T-cell (primary cell): ENCODE measurements around the gene COG6. TPM values are rescaled to one million over a fixed set of nuclear protein-coding genes. Genes with fewer than 3 reads are reported as not detected.

Source experiments
- ATAC-seq, 4 experiments: fragments of 200-7000 bp in 3 of 4; fragments of 150-1000 bp in 1 of 4; cut with Tn5 transposase; replicated peaks in 1 of 4; 1 replicate in 3 of 4; 2 replicates in 1 of 4; pipeline ENCODE4 v1.10.0; 2021; ENCODE audit warnings: moderate library complexity in 3 of 4, mild to moderate bottlenecking in 2 of 4, moderate number of reproducible peaks in 1 of 4
- CTCF ChIA-PET, 2 donors: fragments of 300-600 bp; sonication (Branson Sonifier 250); formaldehyde crosslinking; loops; one replicate each; lab custom pipeline; 2022; ENCODE audit warnings: antibody characterized with exemption in 2 of 2; lab: Charles Lee
- POLR2A ChIA-PET, 2 donors: fragments of 300-600 bp; sonication (Branson Sonifier 250); formaldehyde crosslinking; loops; one replicate each; lab custom pipeline; 2022; ENCODE audit warnings: antibody characterized with exemption in 2 of 2; lab: Charles Lee
- DNase-seq, 35 experiments: peaks; one replicate each; pipeline versions ENCODE4 v3.0.0 to v3.0.0-alpha.2; 2013 to 2023
- H3K27ac ChIP-seq: one replicate; pipeline ENCODE4 v1.5.1; 2013; ENCODE audit warnings: low read length
- H3K27me3 ChIP-seq, 2 experiments: replicated peaks in 1 of 2; 1 replicate in 1 of 2; 2 replicates in 1 of 2; pipeline versions ENCODE4 v1.6.1 to v1.7.0; 2013; ENCODE audit warnings: low read length in 1 of 2, mixed read lengths in 1 of 2; ENCODE audit not compliant: control insufficient read depth in 2 of 2, insufficient read depth in 2 of 2; ENCODE audit errors: extremely low read depth in 1 of 2
- H3K36me3 ChIP-seq, 2 donors: 1 replicate in 1 of 2; 2 replicates in 1 of 2; pipeline versions ENCODE4 v1.6.1 to v1.7.0; 2013; ENCODE audit warnings: low read length in 1 of 2; ENCODE audit not compliant: control insufficient read depth in 2 of 2, insufficient read depth in 1 of 2; ENCODE audit errors: extremely low read depth in 1 of 2
- H3K4me1 ChIP-seq, 2 experiments: 1 replicate in 1 of 2; 2 replicates in 1 of 2; pipeline versions ENCODE4 v1.6.1 to v1.7.0; 2013; ENCODE audit warnings: low read length in 2 of 2, mixed read lengths in 1 of 2; ENCODE audit not compliant: insufficient read depth in 2 of 2, control insufficient read depth in 1 of 2; ENCODE audit errors: extremely low read depth in 1 of 2
- H3K4me3 ChIP-seq, 2 donors: 1 replicate in 1 of 2; 2 replicates in 1 of 2; pipeline versions ENCODE4 v1.5.1 to v1.7.0; 2013; ENCODE audit warnings: mild to moderate bottlenecking in 2 of 2, low read length in 1 of 2, moderate library complexity in 1 of 2; ENCODE audit not compliant: control insufficient read depth in 1 of 2; ENCODE audit errors: extremely low read depth in 1 of 2
- H3K9me3 ChIP-seq: 2 replicates; pipeline ENCODE4 v1.7.0; 2013
- H3K27ac Mint-ChIP-seq, 2 donors: one replicate each; pipeline ENCODE4 v1.8.0; 2020 to 2021; ENCODE audit warnings: mild to moderate bottlenecking in 2 of 2, mixed read lengths in 2 of 2
- H3K27me3 Mint-ChIP-seq, 2 donors: one replicate each; pipeline ENCODE4 v1.8.0; 2021 to 2022; ENCODE audit warnings: mixed read lengths in 2 of 2
- H3K36me3 Mint-ChIP-seq: one replicate; pipeline ENCODE4 v1.8.0; 2021; ENCODE audit warnings: mixed read lengths
- H3K4me1 Mint-ChIP-seq, 3 donors: one replicate each; pipeline ENCODE4 v1.8.0; 2020 to 2022; ENCODE audit warnings: mixed read lengths in 3 of 3, mild to moderate bottlenecking in 1 of 3
- H3K4me3 Mint-ChIP-seq, 3 donors: one replicate each; pipeline ENCODE4 v1.8.0; 2020 to 2022; ENCODE audit warnings: mild to moderate bottlenecking in 3 of 3, mixed read lengths in 3 of 3, moderate library complexity in 3 of 3
- H3K9me3 Mint-ChIP-seq, 3 donors: one replicate each; pipeline ENCODE4 v1.8.0; 2020 to 2022; ENCODE audit warnings: mixed read lengths in 3 of 3
- WGBS: methylation state at CpG from one replicate; pipeline ENCODE4 v1.1.5; 2013; ENCODE audit warnings: missing lambda C conversion rate; ENCODE audit not compliant: insufficient coverage; 5-methylcytosine and 5-hydroxymethylcytosine counted together
- total RNA-seq, 35 experiments: library from RNA in 6 of 35; stranded (reverse) in 6 of 35; fragments of 120-200 nt in 1 of 35; gene quantifications; one replicate each; pipeline versions ENCODE4 v1.2.1 to v1.2.4 and lab custom pipeline; 2013 to 2026

The COG6 gene
- total RNA-seq, 5 donors from 2014 or later (not counting 1 experiment from before 2014, with no cell fraction given), result 28.4 to 31.7 (median 30.7) TPM

DNA sequence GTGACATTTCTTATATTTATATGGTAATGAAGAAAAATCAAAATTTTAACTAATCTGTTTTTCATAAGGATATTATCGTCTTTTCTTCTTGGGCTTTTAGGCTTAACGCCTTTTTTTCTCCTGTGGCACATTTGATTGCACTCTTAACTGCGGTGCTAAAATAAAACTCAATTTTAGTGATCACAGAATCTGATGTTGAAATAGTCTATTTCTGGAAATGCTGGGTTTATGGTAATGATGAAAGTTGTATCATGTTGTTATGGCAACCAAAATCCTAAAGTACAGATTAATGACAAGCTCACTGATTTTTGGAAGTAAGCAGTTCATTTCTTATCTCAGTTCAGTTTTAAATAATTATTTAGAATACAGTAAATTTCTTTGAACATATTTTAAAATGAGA is 85.3 kb downstream of the COG6 start:
- peaks cover 2 to 13% (median 6%) of the 10 kb centered on the region in 3 donors for H3K9me3 Mint-ChIP-seq
- ChIA-PET POLR2A (no interaction called here), CTCF (interaction anchor here in 1 of 2 donors (0.6 kb wide), 1 partner anchor 824 kb away, joined by 3 read pairs; no protein-coding TSS in a partner anchor)
- H3K27me3 ChIP-seq, result no peaks in the 10 kb centered on the region
- no peak for ATAC-seq
- WGBS, result no CpG with 5 or more reads among the region's 3 CpGs
- peaks cover 42% of the 10 kb centered on the region for H3K36me3 Mint-ChIP-seq
- no peaks in the 10 kb centered on the region for H3K4me1 Mint-ChIP-seq
- no peaks in the 10 kb centered on the region for H3K4me1 ChIP-seq
- H3K27ac ChIP-seq, result no peak overlapping the region
- H3K27ac Mint-ChIP-seq, result no peak overlapping the region
- no peak overlapping the region for H3K4me3 ChIP-seq
- no peaks in the 10 kb centered on the region for H3K9me3 ChIP-seq
- no peak for DNase-seq
- H3K4me3 Mint-ChIP-seq, result no peak overlapping the region
- peaks cover 0 to 13% of the 10 kb centered on the region in 2 donors for H3K36me3 ChIP-seq
- H3K27me3 Mint-ChIP-seq, result no peaks in the 10 kb centered on the region

DNA sequence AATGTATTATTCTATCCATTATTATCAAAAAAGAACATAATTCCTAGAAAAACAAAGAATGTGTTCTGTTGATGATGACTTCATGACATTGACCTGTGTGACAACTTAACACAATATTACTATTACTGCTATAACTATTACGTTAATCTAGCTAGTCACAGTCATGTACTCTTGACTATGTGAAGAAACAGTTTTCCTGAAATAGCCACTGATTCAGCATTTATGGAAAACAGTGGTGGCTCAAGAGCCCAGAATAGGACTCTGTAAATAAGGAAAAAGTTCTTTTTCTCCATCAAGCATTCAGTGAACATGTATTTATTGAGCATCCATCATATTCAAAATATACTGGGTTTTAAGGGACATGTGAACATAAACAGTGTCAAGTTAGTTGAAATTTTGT is 93.5 kb downstream of the COG6 start:
- CTCF ChIA-PET, result no interaction called here
- H3K4me1 ChIP-seq, result no peaks in the 10 kb centered on the region
- H3K27ac ChIP-seq, result no peak overlapping the region
- no peaks in the 10 kb centered on the region for H3K27me3 ChIP-seq
- no peak overlapping the region for H3K27ac Mint-ChIP-seq
- POLR2A ChIA-PET, result no interaction called here
- WGBS, result no CpG with 5 or more reads among the region's 1 CpG
- H3K36me3 ChIP-seq, result peaks cover 0 to 12% of the 10 kb centered on the region in 2 donors
- DNase-seq, result no peak
- H3K9me3 ChIP-seq, result no peaks in the 10 kb centered on the region
- H3K4me3 ChIP-seq, result no peak overlapping the region
- ATAC-seq, result no peak
- peaks cover 0 to 6% (median 0%) of the 10 kb centered on the region in 3 donors for H3K9me3 Mint-ChIP-seq
- no peaks in the 10 kb centered on the region for H3K4me1 Mint-ChIP-seq
- peaks cover 36% of the 10 kb centered on the region for H3K36me3 Mint-ChIP-seq
- no peaks in the 10 kb centered on the region for H3K27me3 Mint-ChIP-seq
- no peak overlapping the region for H3K4me3 Mint-ChIP-seq

- CTCF ChIA-PET, result no interaction called here
Observed at GRCh38 chr13:39749528-39749927, 94.1 kb downstream of the COG6 start.

GRCh38 chr13:39751805-39752204 is 96.3 kb downstream of the COG6 start:
- H3K27ac Mint-ChIP-seq, result no peak overlapping the region
- POLR2A ChIA-PET, result no interaction called here
- no peak for ATAC-seq

More at GRCh38 chr13:39749528-39749927, 94.1 kb downstream of the COG6 start:
- Mint-ChIP-seq H3K27ac (no peak overlapping the region), H3K4me1 (no peaks in the 10 kb centered on the region), H3K9me3 (peaks cover 0 to under 1% (median 0%) of the 10 kb centered on the region in 3 donors), H3K36me3 (peaks cover 38% of the 10 kb centered on the region), H3K4me3 (no peak overlapping the region), H3K27me3 (no peaks in the 10 kb centered on the region)
- Histone ChIP-seq H3K4me1 (no peaks in the 10 kb centered on the region), H3K27ac (no peak overlapping the region), H3K4me3 (no peak overlapping the region), H3K36me3 (peaks cover 0 to 12% of the 10 kb centered on the region in 2 donors), H3K27me3 (no peaks in the 10 kb centered on the region), H3K9me3 (no peaks in the 10 kb centered on the region)
- no peak for DNase-seq
- POLR2A ChIA-PET, result interaction anchor here in 1 of 2 donors (0.6 kb wide), 1 partner anchor 10 kb away, joined by 3 read pairs; no protein-coding TSS in a partner anchor
- ATAC-seq, result no peak

DNA sequence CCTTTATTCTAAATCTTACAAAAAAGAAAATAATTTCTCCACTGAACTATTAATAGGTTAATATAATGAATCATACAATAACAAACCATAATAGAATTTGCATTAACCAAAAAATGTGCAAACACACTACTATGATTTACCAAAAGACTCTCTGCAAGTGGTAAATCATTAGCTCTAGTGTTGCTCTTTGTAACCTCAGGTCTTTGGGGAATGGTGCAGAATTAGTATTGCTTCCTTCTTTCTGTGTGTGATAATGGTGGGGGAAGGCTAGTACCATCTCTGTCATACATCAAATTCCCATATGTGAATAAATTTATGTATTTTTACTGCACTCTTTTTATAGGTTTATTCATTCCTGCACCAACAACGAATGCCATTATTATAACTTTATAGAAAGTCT is 105.1 kb downstream of the COG6 start:
- WGBS, result no CpG with 5 or more reads among the region's 1 CpG
- peaks cover 10% of the 10 kb centered on the region for H3K36me3 Mint-ChIP-seq
- Histone ChIP-seq H3K27me3 (no peaks in the 10 kb centered on the region), H3K4me1 (no peaks in the 10 kb centered on the region), H3K9me3 (no peaks in the 10 kb centered on the region), H3K27ac (no peak overlapping the region), H3K4me3 (no peak overlapping the region), H3K36me3 (no peaks in the 10 kb centered on the region)
- no peak overlapping the region for H3K4me3 Mint-ChIP-seq
- no peak overlapping the region for H3K27ac Mint-ChIP-seq
- no peak for DNase-seq
- POLR2A ChIA-PET, result no interaction called here
- CTCF ChIA-PET, result no interaction called here
- no peak for ATAC-seq
- H3K4me1 Mint-ChIP-seq, result no peaks in the 10 kb centered on the region
- peaks cover 0 to 13% (median 10%) of the 10 kb centered on the region in 3 donors for H3K9me3 Mint-ChIP-seq
- no peaks in the 10 kb centered on the region for H3K27me3 Mint-ChIP-seq

More at GRCh38 chr13:39751805-39752204, 96.3 kb downstream of the COG6 start:
- H3K4me3 Mint-ChIP-seq, result no peak overlapping the region
- H3K36me3 Mint-ChIP-seq, result peaks cover 52% of the 10 kb centered on the region
- H3K9me3 ChIP-seq, result no peaks in the 10 kb centered on the region
- H3K4me3 ChIP-seq, result no peak overlapping the region
- peaks cover 0 to 12% of the 10 kb centered on the region in 2 donors for H3K36me3 ChIP-seq
- H3K9me3 Mint-ChIP-seq, result peaks cover 0 to 6% (median 0%) of the 10 kb centered on the region in 3 donors
- H3K4me1 ChIP-seq, result no peaks in the 10 kb centered on the region
- H3K27me3 ChIP-seq, result no peaks in the 10 kb centered on the region
- no peak for DNase-seq
- no peak overlapping the region for H3K27ac ChIP-seq
- no peaks in the 10 kb centered on the region for H3K4me1 Mint-ChIP-seq
- CTCF ChIA-PET, result no interaction called here
- no peaks in the 10 kb centered on the region for H3K27me3 Mint-ChIP-seq

GRCh38 chr13:39765801-39766463 is 110.5 kb downstream of the COG6 start:
- 60% methylated on average over 1 of the region's 2 CpGs for WGBS
- peak in 9 of 35 experiments; percentile 4 to 23 (median 14) for DNase-seq
- H3K27ac ChIP-seq, result no peak overlapping the region
- Mint-ChIP-seq H3K4me3 (no peak overlapping the region), H3K9me3 (peaks cover 0 to 6% (median 4%) of the 10 kb centered on the region in 3 donors), H3K27me3 (no peaks in the 10 kb centered on the region), H3K4me1 (peaks cover 5 to 11% (median 10%) of the 10 kb centered on the region in 3 donors), H3K36me3 (no peaks in the 10 kb centered on the region), H3K27ac (no peak overlapping the region)
- ChIA-PET POLR2A (interaction anchor here in 1 of 2 donors (0.5 kb wide), 1 partner anchor 1251 kb away, joined by 3 read pairs; no protein-coding TSS in a partner anchor), CTCF (interaction anchor here in 1 of 2 donors (0.5 to 0.7 kb wide), 2 partner anchors 364 to 921 kb away, joined by 3 read pairs; no protein-coding TSS in a partner anchor)
- ATAC-seq, result peak in 1 of 4 experiments; percentile 41
- H3K9me3 ChIP-seq, result no peaks in the 10 kb centered on the region
- H3K4me3 ChIP-seq, result no peak overlapping the region
- H3K27me3 ChIP-seq, result no peaks in the 10 kb centered on the region
- H3K36me3 ChIP-seq, result no peaks in the 10 kb centered on the region
- peaks cover 0 to 4% of the 10 kb centered on the region in 2 experiments for H3K4me1 ChIP-seq
